Fibroblast of gingiva (primary cell): ENCODE measurements around the gene TUBA1B.
"Not testable (repeated sequence)": the region's sequence is repeated elsewhere in the genome, so short reads cannot be mapped to it uniquely, and the experiment has no call there.

Experiments used
- DNase-seq: peaks from one replicate; pipeline ENCODE4 v3.0.0-alpha.2; 2011; ENCODE audit warnings: low read depth

TUBA1B gene

DNA sequence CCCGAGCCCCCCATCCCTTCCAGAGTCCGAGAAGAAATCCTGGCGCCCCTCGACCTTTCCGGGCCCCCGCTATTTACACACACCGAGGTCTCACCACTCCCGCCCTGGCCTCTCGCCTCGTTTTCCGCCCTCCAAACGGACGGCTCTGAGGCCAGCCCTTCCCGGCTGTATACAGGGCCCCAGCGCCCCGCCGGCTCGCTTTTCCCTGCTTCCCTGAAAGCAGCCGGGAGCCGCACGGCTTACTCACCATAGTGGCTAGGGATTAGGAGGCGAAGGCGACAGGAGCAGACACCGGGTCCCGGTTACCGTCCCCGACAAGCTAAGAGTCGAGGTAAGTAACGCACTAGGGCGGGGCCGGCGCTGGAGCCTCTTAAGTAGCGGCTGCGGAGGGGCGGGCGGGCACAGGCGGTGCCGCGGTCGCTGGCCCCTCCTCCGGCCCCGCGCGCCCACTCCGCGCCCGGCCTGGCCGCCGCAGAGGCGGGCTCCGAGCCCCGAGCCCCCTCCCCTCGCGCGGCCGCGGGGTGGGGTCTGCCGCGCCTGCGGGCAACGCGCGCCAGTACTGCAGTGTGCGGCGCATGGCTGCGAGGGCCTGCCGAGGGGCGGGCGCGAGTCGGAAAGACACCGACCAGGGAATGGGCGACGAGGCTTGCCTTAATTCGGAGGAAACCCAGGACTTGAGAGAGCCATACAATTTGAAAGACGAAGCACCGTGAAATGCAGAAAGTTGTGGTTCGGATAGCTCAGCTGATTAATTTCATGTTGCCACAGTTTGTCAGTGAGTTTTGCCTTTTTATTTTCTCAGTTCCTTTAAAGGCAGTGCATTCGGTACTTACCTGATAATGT is at the start of gene TUBA1B:
Gene TUBA1B, minus strand, starts transcription at position 345 of the 843 bp plus-strand sequence. Its CDS starts 95 bp downstream, at position 250.
- peak; percentile 89 for DNase-seq

DNA sequence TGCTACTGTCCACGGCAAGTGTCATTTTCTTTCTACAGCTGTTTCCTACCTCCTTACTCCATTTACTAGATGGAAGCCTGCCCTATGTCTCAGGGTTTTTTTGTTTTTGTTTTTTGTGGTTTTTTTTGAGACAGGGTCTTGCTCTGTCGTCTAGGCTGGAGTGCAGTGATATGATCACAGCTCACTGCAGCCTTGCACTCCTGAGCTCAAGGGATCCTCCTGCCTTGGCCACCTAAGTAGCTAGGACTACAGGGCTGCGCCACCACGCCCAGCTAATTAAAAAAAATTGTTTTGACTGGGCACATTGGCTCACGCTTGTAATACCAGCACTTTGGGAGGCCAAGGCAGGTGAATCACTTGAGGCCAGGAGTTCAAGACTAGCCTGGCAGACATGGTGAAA is 43.0 kb upstream of the TUBA1B start:
- DNase-seq: no peak

DNA sequence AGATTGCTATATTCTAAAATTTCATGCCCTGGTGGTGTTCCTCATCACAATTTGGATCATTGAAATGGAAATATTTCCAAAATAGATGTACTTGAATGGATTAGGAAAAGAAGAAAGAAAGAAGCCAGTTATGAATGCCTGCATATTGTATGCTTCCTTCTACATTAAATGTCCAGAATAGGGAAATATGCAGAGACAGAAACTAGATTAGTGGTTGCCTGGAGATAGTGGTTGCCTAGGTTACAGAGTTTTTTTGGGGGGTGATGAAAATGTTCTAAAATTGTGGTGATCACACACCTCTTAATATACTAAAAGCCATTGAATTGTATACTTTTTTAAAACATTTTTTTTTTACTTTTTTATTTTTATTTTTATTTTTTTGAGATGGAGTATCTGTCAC is 39.7 kb upstream of the TUBA1B start:
- DNase-seq: no peak

DNA sequence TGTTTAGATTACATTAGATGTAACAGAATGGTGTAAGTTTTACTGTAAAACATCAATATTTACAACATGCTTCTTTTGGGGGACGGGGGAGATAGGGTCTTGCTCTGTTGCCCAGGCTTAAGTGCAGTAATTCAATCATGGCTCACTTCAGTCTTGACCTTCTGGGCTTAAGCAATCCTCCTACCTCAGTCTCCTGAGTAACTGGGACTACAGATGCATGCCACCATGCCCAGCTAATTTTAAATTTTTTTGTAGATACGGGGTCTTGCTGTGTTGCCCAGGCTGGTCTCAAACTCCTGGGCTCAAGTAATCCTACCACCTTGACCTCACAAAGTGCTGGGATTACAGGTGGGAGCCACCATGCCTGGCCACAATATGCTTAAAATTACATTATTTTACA is 33.9 kb upstream of the TUBA1B start:
- no peak for DNase-seq

DNA sequence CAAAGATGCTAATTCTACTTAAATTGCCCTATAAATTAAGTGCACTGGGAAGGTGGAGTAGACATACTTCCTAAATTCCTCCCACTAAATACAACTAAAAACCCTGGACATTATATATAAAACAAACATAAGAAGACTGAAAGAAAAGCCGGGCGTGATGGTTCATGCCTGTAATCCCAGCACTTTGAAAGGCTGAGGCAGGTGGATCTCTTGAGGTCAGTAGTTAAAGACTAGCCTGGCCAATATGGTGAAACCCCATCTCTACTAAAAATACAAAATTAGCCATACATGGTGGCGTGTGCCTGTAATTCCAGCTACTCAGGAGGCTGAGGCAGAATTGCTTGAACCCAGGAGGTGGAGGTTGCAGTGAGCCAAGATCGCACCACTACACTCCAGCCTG is 30.7 kb upstream of the TUBA1B start:
- not testable (repeated sequence) for DNase-seq

DNA sequence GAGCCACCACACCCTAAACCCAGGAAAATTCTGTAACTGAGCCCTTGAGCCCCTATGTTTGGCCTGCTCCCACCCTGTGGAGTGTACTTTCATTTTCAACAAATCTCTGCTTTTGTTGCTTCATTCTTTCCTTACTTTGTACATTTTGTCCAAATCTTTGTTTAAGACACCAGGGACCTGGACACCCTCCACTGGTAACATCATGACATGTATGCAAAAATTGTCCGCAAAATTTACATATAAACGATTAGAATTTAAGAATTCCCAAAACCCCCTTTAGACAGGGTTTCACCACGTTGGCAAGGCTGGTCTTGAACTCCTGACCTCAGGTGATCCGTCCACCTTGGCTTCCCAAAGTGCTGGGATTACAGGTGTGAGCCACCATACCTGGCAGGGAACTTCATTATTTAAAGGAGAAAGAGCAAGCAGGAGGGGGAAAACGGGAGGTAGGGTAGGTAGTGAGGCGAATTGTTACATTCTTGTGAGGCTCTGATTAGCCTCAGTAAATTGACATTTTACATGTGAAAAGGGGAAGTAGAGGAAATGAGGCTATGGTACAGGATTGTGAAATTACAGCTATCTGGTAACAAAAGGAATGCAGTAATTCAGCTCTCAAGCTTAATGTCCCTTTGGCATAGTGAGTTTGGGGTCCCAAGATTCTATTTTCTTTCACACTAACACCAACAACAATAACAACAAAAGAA is 30.0 kb upstream of the TUBA1B start:
- DNase-seq: no peak

DNA sequence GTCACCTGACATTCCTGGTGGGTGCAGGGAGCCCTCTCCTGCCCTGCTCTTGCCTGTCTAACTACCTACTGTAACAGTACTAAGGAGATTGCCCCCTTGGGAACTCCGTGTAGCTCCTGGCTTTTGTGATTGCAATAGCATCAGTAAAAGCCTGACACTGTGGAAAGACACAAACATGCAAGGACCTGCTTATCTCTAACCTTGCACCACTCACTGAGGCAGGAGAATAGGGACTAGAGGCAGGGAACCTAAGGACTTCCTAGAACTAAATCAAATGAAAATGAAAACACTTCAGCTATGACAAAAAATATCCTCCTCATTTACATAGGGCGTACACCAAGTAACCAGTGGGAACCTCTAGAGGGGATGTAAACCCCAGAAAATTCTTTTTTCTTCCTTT is 29.2 kb upstream of the TUBA1B start:
- no peak for DNase-seq

DNA sequence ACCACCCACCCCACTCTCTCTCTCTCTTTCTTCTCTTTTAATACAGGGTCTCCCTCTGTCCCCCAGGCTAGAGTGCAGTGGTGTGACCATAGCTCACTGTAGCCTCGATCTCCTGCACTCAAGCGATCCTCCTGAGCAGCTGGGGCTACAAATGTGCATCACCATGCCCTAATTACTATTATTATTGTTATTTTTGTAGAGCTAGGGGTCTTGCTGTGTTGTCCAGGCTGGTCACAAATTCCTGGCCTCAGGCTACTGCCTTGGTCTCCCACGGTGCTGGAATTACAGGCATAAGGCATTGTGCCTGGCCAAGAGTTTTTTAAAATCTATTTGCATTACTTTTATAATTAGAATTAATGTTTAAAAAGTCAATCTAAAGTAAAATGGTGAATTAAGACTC is 23.0 kb upstream of the TUBA1B start:
- no peak for DNase-seq

DNA sequence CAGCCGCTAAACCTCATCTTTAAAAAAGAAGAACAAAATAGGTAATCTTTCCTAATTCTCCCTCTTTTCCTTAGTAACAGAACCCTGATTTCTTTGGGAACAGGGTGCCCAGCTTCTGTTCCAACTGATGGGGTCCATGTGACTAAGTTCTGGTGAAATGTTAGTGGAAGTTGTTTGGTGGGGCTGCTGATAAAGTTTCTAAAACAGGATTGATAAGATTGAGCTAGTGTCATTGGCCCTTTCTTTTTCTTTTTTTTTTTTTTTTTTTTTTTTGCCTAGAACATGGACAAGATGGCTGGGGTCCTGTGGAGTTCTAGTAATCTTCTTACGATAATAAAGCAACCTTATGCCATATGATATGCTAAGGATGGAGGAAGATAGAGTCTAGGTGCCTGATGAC is 16.2 kb upstream of the TUBA1B start:
- no peak for DNase-seq

DNA sequence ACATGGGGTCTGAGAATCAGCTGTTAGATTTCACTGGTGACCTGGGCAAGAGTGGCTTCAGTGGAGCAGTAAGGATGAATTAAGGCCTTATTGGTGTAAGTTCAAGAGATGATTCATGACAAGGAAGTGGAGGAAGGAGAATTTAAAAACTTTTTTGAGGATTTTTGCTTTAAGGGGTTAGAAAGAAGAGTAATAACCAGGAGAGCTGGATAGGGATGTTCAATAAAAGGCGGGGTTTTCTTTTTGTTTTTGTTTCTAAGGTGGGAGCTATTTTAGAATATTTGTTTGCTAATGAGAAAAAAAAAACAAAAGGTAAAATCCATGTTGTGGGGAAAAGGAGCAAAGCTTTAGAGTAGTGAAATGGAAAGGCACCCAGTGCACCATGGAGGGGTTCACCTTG is 15.2 kb upstream of the TUBA1B start:
- no peak for DNase-seq

DNA sequence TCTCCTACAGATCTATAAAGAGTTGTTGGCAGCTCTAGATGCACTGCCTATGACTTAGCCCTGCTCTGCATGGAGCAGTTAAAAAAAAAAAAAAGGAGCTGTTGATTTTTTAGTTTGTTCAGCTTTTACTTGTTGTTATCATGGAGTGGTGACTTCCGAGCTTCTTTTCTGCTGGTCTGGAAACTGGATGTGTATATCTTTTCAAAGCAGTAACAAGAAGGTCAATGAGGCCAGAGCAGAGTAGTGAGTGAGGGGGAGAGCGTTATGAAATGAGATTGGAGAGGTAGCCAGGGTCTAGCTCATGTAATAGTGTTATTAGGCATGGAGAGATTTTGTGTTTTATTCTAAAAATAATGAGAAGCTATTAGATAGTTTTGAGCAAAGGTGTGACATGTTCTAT is 13.2 kb upstream of the TUBA1B start:
- DNase-seq: no peak

DNA sequence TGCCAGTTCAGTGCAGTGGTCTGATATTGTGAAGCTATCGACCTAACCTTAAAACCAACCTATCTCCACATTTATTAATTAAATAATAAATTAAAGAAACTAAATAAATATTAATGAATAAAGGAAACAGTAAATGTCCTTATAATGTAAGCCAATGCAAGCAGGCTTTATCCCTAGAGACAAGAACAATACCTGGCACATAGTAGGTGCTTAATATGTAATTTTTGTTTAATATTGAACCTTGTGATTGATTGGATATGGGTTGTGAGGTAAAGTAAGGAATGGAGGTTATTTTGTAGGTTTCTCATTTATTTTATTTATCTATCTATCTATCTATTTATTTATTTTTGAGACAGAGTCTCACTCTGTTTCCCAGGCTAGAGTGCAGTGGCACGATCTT is 7.8 kb upstream of the TUBA1B start:
- no peak for DNase-seq

DNA sequence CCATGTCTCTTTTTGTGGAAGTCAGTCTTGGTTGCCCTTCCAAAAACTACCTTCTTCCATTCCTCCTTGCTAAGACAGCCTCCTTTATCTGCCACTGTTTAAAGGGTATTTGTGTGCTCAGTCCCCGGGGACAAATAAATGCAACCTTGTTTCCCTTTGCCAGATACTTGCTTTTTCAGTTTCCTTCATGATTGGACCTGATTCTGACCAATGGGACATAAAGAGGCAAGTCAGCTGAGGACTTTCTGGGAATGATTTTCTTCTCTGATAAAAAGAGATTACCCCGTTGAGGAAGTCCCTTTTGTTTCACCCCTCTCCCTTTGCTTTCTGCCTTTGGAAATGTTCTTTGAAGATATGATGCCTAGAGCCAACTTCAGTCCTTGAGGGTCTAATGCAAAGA is 7.4 kb upstream of the TUBA1B start:
- DNase-seq: no peak

DNA sequence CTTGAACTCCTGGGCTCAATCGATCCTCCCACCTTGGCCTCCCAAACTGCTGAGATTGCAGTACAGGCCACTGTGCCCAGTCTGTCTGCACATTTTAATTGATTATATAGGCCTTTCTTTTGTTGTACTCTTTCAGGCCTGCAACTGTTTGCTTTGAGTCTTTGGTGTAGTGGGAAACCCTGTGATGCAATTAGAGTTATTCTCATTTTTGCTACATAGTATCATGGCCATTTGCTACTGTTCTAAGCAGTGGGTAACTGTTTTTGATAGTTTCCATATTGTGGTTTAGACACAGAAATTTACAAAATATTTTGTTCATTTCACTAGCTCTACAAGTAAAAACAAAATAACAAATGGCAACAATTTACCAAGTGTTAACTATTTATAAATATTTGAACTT is 6.3 kb upstream of the TUBA1B start:
- DNase-seq: no peak

DNA sequence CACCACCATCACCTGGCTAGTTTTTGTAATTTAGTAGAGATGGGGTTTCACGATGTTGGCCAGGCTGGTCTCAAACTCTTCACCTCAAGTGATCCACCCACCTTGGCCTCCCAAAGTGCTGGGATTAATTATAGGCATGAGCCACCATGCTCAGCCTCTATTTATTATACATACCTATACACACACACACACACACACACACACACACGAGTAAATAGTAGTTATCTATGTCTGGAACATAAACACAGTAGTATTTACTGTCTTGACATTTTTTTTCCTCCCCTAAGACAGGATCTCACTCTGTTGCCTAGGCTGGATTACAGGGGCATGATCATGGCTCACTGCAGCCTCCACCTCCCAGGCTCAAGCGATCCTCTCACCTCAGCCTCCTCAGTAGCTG is 5.8 kb upstream of the TUBA1B start:
- not testable (repeated sequence) for DNase-seq

DNA sequence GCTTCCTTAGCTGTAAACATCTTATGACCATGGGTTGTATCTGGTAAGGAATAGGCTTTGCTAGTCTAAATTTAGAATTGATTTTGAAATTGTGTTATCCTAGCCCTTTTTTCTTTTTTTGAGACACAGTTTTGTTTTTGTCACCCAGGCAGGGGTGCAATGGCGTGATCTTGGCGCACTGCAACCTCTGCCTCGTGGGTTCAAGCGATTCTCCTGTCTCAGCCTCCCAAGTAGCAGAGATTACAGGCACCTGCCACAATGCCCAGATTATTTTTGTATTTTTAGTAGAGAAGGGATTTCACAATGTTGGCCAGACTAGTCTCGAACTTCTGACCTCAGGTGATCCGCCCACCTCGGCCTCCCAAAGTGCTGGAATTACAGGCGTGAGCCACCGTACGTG is 2.4 kb upstream of the TUBA1B start:
- peak; percentile 52 for DNase-seq

DNA sequence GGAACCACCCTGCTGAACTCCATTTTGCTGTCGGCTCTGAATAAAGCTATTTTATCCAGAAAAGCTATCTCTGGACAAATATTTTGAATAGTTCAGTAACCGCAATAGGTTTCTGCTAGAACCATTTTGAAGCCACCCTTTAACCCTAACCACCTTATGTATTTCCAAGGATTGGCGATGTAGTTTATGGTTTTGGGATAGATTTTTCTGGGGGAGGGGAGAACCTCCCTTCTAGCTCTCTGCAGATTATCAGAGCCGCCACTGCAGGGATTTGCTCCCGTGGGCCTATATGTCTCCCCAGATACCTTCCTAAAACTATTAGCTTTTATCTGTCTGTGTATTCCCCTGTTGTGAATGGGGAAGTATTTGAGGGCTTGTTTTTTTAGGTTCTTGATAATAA is 1.8 kb upstream of the TUBA1B start:
- no peak for DNase-seq

DNA sequence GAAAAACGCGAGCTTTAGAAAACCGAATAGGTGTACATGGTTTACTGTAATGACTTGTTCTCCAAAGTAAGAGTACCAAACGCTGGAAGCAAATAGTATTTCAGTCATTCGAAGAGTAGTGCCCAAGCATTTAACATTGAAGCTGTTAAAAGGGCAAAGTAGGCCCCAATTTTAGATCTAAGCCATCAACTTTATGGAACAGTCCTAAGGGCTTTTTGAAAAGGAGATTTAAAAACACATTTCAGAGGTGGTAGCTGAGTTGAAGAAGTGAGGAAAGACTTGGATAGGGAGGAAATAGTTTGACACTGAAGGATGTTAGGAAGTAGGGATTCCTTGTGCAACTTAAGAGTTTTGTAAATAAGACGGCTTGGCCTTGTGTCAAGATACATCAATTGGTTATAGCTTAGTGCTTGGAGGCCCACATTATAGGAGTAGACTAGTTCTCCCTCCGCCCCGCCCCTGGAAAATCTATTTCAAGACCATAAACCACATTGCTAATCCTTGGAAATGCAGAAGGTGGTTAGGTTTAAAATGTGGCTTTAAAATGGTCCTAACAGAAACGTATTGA is 783 bp upstream of the TUBA1B start:
- DNase-seq: peak; percentile 81

DNA sequence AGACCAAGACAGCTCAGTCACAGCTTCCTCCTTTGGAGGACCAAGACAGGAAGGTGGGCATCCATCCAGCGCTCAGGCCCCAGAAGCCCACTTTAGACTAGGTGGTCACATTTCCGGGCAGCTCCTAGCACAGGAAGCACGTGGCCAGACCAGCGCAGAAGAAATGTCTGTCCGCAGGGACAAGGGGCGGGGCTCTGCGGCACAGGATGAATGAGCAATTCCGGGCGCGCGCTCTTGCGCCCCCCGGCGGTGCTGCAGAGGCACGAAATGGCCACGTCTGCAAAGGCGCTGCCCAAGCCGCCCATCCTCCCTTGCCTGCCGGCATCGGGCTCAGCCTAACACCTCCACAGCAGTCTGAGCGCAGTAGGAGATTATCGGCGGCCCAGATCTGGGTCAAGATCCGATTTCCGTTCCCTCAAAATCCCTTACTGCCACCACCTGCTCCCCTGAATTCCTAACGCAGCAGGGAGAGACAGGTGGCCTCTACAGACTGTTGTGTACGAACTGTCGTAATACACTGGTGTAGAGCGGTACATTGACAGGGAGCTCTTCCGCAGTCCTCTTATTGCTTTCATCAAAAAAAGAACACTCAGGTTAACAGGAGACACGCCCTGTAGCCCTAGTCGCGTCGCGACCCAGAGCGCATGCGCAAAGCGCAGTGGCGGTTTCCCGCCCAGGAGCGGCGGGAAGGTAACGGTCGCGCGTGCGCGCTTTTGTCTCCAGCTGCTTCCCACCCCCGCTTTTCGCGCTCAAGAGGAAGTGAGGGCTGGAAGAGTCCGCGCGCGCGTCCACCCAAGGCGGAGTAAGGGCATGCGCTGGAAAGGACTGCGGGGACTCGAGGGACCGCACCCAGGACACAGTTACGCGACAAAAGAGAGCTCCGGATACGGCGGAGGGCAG is 794 bp downstream of the TUBA1B start:
- DNase-seq: peak; percentile 93

DNA sequence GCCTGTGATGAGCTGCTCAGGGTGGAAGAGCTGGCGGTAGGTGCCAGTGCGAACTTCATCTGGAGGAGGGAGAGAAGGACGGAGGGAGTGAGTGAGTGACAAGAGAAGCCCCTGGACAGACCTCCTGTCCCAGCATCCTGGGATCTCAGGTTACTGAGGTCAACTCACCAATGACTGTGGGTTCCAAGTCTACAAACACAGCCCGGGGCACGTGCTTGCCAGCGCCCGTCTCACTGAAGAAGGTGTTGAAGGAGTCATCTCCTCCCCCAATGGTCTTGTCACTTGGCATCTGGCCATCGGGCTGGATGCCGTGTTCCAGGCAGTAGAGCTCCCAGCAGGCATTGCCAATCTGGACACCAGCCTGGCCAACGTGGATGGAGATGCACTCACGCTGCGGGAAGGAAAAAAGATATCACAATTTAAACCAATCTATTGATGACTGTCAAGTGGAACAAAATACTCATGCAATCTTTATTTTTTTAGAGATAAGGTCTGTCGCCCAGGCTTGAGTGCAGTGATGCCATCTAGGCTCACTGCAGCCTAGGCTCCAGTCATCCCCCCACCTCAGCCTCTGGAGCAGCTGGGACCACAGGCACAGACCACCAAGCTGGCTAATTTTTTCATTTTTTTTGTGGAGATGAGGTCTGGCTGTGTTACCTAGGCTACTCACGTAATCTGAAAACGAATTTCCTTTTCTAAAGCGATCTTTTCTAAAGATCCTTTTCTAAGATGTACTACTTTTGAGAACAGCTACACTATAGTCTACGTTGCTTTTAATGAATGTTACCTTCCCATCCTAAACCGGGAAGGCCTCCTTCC is 1.7 kb downstream of the TUBA1B start:
- no peak for DNase-seq

DNA sequence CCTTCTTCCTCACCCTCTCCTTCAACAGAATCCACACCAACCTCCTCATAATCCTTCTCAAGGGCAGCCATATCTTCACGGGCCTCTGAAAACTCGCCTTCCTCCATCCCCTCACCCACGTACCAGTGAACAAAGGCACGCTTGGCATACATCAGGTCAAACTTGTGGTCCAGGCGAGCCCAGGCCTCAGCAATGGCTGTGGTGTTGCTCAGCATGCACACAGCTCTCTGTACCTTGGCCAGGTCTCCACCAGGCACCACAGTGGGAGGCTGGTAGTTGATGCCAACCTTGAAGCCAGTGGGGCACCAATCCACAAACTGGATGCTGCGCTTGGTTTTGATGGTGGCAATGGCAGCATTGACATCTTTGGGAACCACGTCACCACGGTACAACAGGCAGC is 3.2 kb downstream of the TUBA1B start:
- DNase-seq: not testable (repeated sequence)
